Uterus (tissue), 2 donors: ENCODE results near the gene TNFRSF11A.

ENCODE experiments used
- CTCF ChIP-seq, 4 experiments: fragments of 200-600 bp in 2 of 4; fragments of 450-650 bp in 2 of 4; sonication (generic) in 2 of 4; IDR thresholded peaks; one replicate each; pipeline ENCODE4 v1.5.1; 2016 to 2019; ENCODE audit warnings: antibody characterized with exemption in 4 of 4, mild to moderate bottlenecking in 2 of 4, moderate library complexity in 1 of 4
- POLR2A ChIP-seq, 2 donors: fragments of 450-650 bp; IDR thresholded peaks; one replicate each; pipeline ENCODE4 v1.6.1; 2016; ENCODE audit warnings: antibody characterized with exemption in 2 of 2, mild to moderate bottlenecking in 1 of 2, moderate library complexity in 1 of 2

DNA sequence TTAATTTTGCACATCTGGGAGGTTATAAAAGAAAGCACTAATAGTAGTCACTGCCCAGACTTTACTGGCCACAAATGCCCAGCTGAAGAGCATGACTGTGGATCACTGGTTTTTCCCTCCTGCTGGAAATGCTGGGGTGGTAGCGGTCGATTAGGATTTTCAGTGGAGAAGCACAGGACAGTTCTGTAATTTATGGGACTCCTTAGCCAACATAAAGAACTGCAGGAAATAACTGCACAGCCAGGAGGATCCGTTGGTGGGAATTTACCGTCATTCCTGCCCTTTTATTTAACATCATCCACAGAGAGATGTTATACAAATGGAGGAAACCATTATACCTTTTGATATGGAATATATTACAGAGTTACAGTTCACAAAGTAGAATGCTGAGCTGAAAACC is 61.5 kb downstream of the TNFRSF11A start:
- TF ChIP-seq CTCF (IDR thresholded peaks at IDR 0.05): no peak
- TF ChIP-seq POLR2A (IDR thresholded peaks at IDR 0.05): no peak
